ENCODE data around the gene MSH5. TPM values are rescaled to one million over a fixed set of nuclear protein-coding genes. Genes with fewer than 3 reads are reported as not detected.

MSH5 gene
- total and polyA plus RNA-seq, 9 of the 15 experiments (the other 6 are each of a cell fraction or from before 2014, with no cell fraction given) = 12.5 to 104 (median 46.6) TPM

DNA sequence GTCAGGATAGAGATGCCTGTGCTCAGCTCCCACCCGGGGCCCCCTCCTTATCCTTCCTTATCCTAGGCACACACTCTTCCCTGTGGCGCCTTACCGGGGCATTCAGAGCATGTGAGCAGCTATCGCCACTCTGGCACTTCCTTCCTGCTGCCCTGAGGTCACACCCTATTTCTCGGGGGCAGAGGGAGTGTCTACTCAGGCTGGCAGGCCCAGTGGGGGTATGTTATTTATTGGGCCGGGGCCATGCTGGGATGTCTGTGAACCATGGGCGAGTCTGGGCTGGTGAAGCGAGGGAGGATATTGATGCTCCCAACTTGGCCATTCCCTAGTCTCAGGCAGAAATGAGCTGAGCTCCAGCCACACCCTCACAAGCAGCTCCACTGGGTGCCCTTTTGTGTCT is 28.6 kb upstream of the MSH5 start (continued):
- no peak for TF ChIP-seq ZSCAN32 (CRISPR knock-in tag; IDR thresholded peaks at IDR 0.05)
- TF ChIP-seq BMI1 (IDR thresholded peaks at IDR 0.05; ENCODE audit: low read length) = no peak
- no peak for TF ChIP-seq NR4A1 (CRISPR knock-in tag; IDR thresholded peaks at IDR 0.05)
- TF ChIP-seq NR4A1 (tag; IDR thresholded peaks at IDR 0.05) = peak; percentile 50; the same call in 1 of the 2 replicates
- TF ChIP-seq, protein P1, sequence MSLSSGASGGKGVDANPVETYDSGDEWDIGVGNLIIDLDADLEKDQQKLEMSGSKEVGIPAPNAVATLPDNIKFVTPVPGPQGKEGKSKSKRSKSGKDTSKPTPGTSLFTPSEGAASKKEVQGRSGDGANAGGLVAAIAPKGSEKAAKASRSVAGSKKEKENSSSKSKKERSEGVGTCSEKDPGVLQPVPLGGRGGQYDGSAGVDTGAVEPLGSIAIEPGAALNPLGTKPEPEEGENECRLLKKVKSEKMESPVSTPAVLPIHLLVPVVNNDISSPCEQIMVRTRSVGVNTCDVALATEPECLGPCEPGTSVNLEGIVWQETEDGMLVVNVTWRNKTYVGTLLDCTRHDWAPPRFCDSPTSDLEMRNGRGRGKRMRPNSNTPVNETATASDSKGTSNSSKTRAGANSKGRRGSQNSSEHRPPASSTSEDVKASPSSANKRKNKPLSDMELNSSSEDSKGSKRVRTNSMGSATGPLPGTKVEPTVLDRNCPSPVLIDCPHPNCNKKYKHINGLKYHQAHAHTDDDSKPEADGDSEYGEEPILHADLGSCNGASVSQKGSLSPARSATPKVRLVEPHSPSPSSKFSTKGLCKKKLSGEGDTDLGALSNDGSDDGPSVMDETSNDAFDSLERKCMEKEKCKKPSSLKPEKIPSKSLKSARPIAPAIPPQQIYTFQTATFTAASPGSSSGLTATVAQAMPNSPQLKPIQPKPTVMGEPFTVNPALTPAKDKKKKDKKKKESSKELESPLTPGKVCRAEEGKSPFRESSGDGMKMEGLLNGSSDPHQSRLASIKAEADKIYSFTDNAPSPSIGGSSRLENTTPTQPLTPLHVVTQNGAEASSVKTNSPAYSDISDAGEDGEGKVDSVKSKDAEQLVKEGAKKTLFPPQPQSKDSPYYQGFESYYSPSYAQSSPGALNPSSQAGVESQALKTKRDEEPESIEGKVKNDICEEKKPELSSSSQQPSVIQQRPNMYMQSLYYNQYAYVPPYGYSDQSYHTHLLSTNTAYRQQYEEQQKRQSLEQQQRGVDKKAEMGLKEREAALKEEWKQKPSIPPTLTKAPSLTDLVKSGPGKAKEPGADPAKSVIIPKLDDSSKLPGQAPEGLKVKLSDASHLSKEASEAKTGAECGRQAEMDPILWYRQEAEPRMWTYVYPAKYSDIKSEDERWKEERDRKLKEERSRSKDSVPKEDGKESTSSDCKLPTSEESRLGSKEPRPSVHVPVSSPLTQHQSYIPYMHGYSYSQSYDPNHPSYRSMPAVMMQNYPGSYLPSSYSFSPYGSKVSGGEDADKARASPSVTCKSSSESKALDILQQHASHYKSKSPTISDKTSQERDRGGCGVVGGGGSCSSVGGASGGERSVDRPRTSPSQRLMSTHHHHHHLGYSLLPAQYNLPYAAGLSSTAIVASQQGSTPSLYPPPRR (CRISPR knock-in tag; IDR thresholded peaks at IDR 0.05; ENCODE audit: borderline replicate concordance) = no peak
- TF ChIP-seq ZNF395 (CRISPR knock-in tag; IDR thresholded peaks at IDR 0.05) = 0 out of 2 replicates have a peak, but pooled peaks have one; percentile 5
- TF ChIP-seq ILF3 (IDR thresholded peaks at IDR 0.05; ENCODE audit: borderline replicate concordance) = no peak
- TF ChIP-seq WHSC1 (IDR thresholded peaks at IDR 0.05; ENCODE audit: low read length) = no peak
- TF ChIP-seq RFX1 (IDR thresholded peaks at IDR 0.05) = no peak
- TF ChIP-seq MYC (IDR thresholded peaks at IDR 0.05; ENCODE audit: low read depth, low read length) = no peak
- TF ChIP-seq MYC (CRISPR knock-in tag; IDR thresholded peaks at IDR 0.05; ENCODE audit: borderline replicate concordance, low read depth) = 0 out of 2 replicates have a peak, but pooled peaks have one; percentile 20
- no peak for TF ChIP-seq ZNF133 (CRISPR knock-in tag; IDR thresholded peaks at IDR 0.05)
- no peak for TF ChIP-seq SIN3B (IDR thresholded peaks at IDR 0.05; ENCODE audit: low read depth)
- TF ChIP-seq, protein P2, sequence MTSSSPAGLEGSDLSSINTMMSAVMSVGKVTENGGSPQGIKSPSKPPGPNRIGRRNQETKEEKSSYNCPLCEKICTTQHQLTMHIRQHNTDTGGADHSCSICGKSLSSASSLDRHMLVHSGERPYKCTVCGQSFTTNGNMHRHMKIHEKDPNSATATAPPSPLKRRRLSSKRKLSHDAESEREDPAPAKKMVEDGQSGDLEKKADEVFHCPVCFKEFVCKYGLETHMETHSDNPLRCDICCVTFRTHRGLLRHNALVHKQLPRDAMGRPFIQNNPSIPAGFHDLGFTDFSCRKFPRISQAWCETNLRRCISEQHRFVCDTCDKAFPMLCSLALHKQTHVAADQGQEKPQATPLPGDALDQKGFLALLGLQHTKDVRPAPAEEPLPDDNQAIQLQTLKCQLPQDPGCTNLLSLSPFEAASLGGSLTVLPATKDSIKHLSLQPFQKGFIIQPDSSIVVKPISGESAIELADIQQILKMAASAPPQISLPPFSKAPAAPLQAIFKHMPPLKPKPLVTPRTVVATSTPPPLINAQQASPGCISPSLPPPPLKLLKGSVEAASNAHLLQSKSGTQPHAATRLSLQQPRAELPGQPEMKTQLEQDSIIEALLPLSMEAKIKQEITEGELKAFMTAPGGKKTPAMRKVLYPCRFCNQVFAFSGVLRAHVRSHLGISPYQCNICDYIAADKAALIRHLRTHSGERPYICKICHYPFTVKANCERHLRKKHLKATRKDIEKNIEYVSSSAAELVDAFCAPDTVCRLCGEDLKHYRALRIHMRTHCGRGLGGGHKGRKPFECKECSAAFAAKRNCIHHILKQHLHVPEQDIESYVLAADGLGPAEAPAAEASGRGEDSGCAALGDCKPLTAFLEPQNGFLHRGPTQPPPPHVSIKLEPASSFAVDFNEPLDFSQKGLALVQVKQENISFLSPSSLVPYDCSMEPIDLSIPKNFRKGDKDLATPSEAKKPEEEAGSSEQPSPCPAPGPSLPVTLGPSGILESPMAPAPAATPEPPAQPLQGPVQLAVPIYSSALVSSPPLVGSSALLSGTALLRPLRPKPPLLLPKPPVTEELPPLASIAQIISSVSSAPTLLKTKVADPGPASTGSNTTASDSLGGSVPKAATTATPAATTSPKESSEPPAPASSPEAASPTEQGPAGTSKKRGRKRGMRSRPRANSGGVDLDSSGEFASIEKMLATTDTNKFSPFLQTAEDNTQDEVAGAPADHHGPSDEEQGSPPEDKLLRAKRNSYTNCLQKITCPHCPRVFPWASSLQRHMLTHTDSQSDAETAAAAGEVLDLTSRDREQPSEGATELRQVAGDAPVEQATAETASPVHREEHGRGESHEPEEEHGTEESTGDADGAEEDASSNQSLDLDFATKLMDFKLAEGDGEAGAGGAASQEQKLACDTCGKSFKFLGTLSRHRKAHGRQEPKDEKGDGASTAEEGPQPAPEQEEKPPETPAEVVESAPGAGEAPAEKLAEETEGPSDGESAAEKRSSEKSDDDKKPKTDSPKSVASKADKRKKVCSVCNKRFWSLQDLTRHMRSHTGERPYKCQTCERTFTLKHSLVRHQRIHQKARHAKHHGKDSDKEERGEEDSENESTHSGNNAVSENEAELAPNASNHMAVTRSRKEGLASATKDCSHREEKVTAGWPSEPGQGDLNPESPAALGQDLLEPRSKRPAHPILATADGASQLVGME (CRISPR knock-in tag; IDR thresholded peaks at IDR 0.05) = no peak
- no peak for TF ChIP-seq HNRNPH1 (optimal IDR thresholded peaks at IDR 0.05; ENCODE audit: low read depth, low read length)
- no peak for TF ChIP-seq JUND (IDR thresholded peaks at IDR 0.05; ENCODE audit: borderline replicate concordance, low read depth, low read length)
- TF ChIP-seq JUND (tag; IDR thresholded peaks at IDR 0.05; ENCODE audit: borderline replicate concordance, low read depth, low read length) = no peak
